IMR-90 (cell line): ENCODE results near the gene FBXL13.

Experiments used
- BHLHE40 ChIP-seq: fragments of 150-350 bp; IDR thresholded peaks from 2 replicates; pipeline ENCODE4 v1.6.1; 2016; ENCODE audit warnings: mild to moderate bottlenecking, low read depth, low read length
- CEBPB ChIP-seq: IDR thresholded peaks from 2 replicates; pipeline ENCODE4 v1.6.1; 2012; ENCODE audit warnings: low read depth, low read length, improper control_type of control experiment
- CTCF ChIP-seq: conservative IDR thresholded peaks from 2 replicates; pipeline ENCODE4 v1.5.1; 2012; ENCODE audit warnings: mild to moderate bottlenecking, low read depth, low read length, improper control_type of control experiment
- ELK1 ChIP-seq: fragments of 150-350 bp; IDR thresholded peaks from 2 replicates; pipeline ENCODE4 v1.6.1; 2016; ENCODE audit warnings: low read depth, mild to moderate bottlenecking, low read length, moderate library complexity, borderline replicate concordance
- FOS ChIP-seq: fragments of 150-350 bp; IDR thresholded peaks from 2 replicates; pipeline ENCODE4 v1.6.1; 2016; ENCODE audit warnings: low read depth, low read length
- MAZ ChIP-seq: IDR thresholded peaks from 2 replicates; pipeline ENCODE4 v1.6.1; 2012; ENCODE audit warnings: low read depth, mild to moderate bottlenecking, low read length, improper control_type of control experiment, moderate library complexity, borderline replicate concordance
- NFE2L2 ChIP-seq: fragments of 150-350 bp; IDR thresholded peaks from 2 replicates; pipeline ENCODE4 v1.6.1; 2016; ENCODE audit warnings: low read depth, mild to moderate bottlenecking, low read length
- POLR2A ChIP-seq: IDR thresholded peaks from 2 replicates; pipeline ENCODE4 v1.6.1; 2012; ENCODE audit warnings: mild to moderate bottlenecking, low read depth, low read length
- RAD21 ChIP-seq: IDR thresholded peaks from 2 replicates; pipeline ENCODE4 v1.6.1; 2012; ENCODE audit warnings: low read length, improper control_type of control experiment
- RCOR1 ChIP-seq: IDR thresholded peaks from 2 replicates; pipeline ENCODE4 v1.6.1; 2012; ENCODE audit warnings: mild to moderate bottlenecking, low read length, improper control_type of control experiment; ENCODE audit not compliant: insufficient replicate concordance
- RFX5 ChIP-seq: IDR thresholded peaks from 2 replicates; pipeline ENCODE4 v1.8.0; 2012; ENCODE audit warnings: low read depth, mild to moderate bottlenecking, low read length, moderate library complexity
- SMC3 ChIP-seq: fragments of 150-350 bp; IDR thresholded peaks from 2 replicates; pipeline ENCODE4 v1.6.1; 2016; ENCODE audit warnings: low read depth, mild to moderate bottlenecking, antibody characterized with exemption, low read length, moderate library complexity
- USF2 ChIP-seq: fragments of 150-350 bp; IDR thresholded peaks from 2 replicates; pipeline ENCODE4 v1.6.1; 2017; ENCODE audit warnings: mild to moderate bottlenecking, antibody characterized with exemption, low read length, low read depth

- TF ChIP-seq RAD21: no peak
- no peak for TF ChIP-seq MAZ
- no peak for TF ChIP-seq POLR2A
- no peak for TF ChIP-seq CTCF
- TF ChIP-seq RCOR1: no peak
- TF ChIP-seq USF2: no peak
- no peak for TF ChIP-seq FOS
- no peak for TF ChIP-seq ELK1
- no peak for TF ChIP-seq BHLHE40
- no peak for TF ChIP-seq SMC3
- no peak for TF ChIP-seq NFE2L2
- TF ChIP-seq RFX5: no peak
- no peak for TF ChIP-seq CEBPB
Observed at GRCh38 chr7:102819151-102819550, 255.4 kb downstream of the FBXL13 start.
